IMR-90 (cell line): Measurements from ENCODE around the gene AMER2. TPM values are rescaled to one million over a fixed set of nuclear protein-coding genes. Genes with fewer than 3 reads are reported as not detected.

ENCODE experiments used
- ATAC-seq: fragments of 200-7000 bp; cut with Tn5 transposase; 2 replicates; pipeline ENCODE4 v1.9.1; 2020; ENCODE audit warnings: low read depth, mild to moderate bottlenecking, moderate library complexity
- BruUV-seq: library from RNA; stranded (reverse); fragments of 400-500 nt; replicated peaks from 2 replicates; lab custom pipeline; 2021; lab: Mats Ljungman, UMichigan
- CTCF ChIA-PET: fragments of 300-600 bp; formaldehyde crosslinking; extraction: SDS; loops from one replicate; lab custom pipeline; 2021; ENCODE audit warnings: antibody characterized with exemption; lab: Yijun Ruan, JAX
- POLR2A ChIA-PET: fragments of 300-600 bp; sonication (Branson Sonifier 250); formaldehyde crosslinking; loops from one replicate; lab custom pipeline; 2022; ENCODE audit warnings: antibody characterized with exemption; ENCODE audit not compliant: unreplicated experiment; lab: Charles Lee
- DNase-seq: peaks from one replicate; pipeline ENCODE4 v3.0.0; 2013
- H2AFZ ChIP-seq: replicated peaks from 2 replicates; pipeline ENCODE3; 2013; ENCODE audit warnings: low read length, mild to moderate bottlenecking; ENCODE audit not compliant: poor library complexity
- H2AK5ac ChIP-seq: 2 replicates; pipeline ENCODE4 v1.6.1; 2013; ENCODE audit warnings: low read depth, low read length, inconsistent platforms
- H2AK9ac ChIP-seq: replicated peaks from 2 replicates; pipeline ENCODE3; 2013; ENCODE audit warnings: mild to moderate bottlenecking, low read depth, low read length, moderate library complexity; ENCODE audit not compliant: poor library complexity
- H2BK120ac ChIP-seq: 2 replicates; pipeline ENCODE4 v1.6.1; 2013; ENCODE audit warnings: low read depth, low read length, inconsistent platforms
- H2BK15ac ChIP-seq: 3 replicates; pipeline ENCODE4 v1.6.1; 2013; ENCODE audit warnings: low read depth, low read length, inconsistent platforms
- H2BK20ac ChIP-seq: 2 replicates; pipeline ENCODE4 v1.6.1; 2013; ENCODE audit warnings: low read depth, mild to moderate bottlenecking, inconsistent platforms, low read length, moderate library complexity
- H2BK5ac ChIP-seq: 2 replicates; pipeline ENCODE4 v1.6.1; 2013; ENCODE audit warnings: mild to moderate bottlenecking, low read depth, low read length, inconsistent platforms; ENCODE audit not compliant: poor library complexity, severe bottlenecking
- H3K14ac ChIP-seq: replicated peaks from 2 replicates; pipeline ENCODE4 v1.6.1; 2013; ENCODE audit warnings: low read depth, low read length, inconsistent platforms
- H3K18ac ChIP-seq: 2 replicates; pipeline ENCODE4 v1.6.1; 2013; ENCODE audit warnings: low read depth, low read length, control low read depth
- H3K23ac ChIP-seq: 2 replicates; pipeline ENCODE4 v1.6.1; 2013; ENCODE audit warnings: low read depth, low read length, inconsistent platforms
- H3K27ac ChIP-seq: 2 replicates; pipeline ENCODE4 v1.5.1; 2013; ENCODE audit warnings: mild to moderate bottlenecking, control low read depth, low read length; ENCODE audit not compliant: insufficient read depth
- H3K27me3 ChIP-seq: 2 replicates; pipeline ENCODE4 v1.6.1; 2013; ENCODE audit warnings: low read length; ENCODE audit not compliant: control insufficient read depth, insufficient read depth
- H3K36me3 ChIP-seq: 2 replicates; pipeline ENCODE4 v1.6.1; 2013; ENCODE audit warnings: low read length, mixed read lengths; ENCODE audit not compliant: control insufficient read depth, insufficient read depth
- H3K4ac ChIP-seq: 2 replicates; pipeline ENCODE4 v1.6.1; 2013; ENCODE audit warnings: low read depth, low read length, inconsistent platforms
- H3K4me1 ChIP-seq: 2 replicates; pipeline ENCODE4 v1.6.1; 2013; ENCODE audit warnings: low read length, mixed read lengths; ENCODE audit not compliant: control insufficient read depth, insufficient read depth
- H3K4me2 ChIP-seq: 2 replicates; pipeline ENCODE4 v1.6.1; 2013; ENCODE audit warnings: low read depth, mild to moderate bottlenecking, control low read depth, low read length, moderate library complexity
- H3K4me3 ChIP-seq: 2 replicates; pipeline ENCODE4 v1.5.1; 2013; ENCODE audit warnings: low read depth, mild to moderate bottlenecking, control low read depth, low read length, moderate library complexity; ENCODE audit not compliant: insufficient read depth
- H3K56ac ChIP-seq: 2 replicates; pipeline ENCODE4 v1.6.1; 2013; ENCODE audit warnings: low read length, inconsistent platforms; ENCODE audit not compliant: insufficient read depth; ENCODE audit errors: extremely low read depth
- H3K79me1 ChIP-seq, 2 experiments: 2 replicates each; pipeline ENCODE4 v1.6.1; 2013; ENCODE audit warnings: low read length in 2 of 2, inconsistent platforms in 1 of 2, low read depth in 1 of 2
- H3K9ac ChIP-seq: 2 replicates; pipeline ENCODE4 v1.6.1; 2013; ENCODE audit warnings: low read depth, low read length, control low read depth
- H3K9me1 ChIP-seq: 2 replicates; pipeline ENCODE4 v1.6.1; 2013; ENCODE audit warnings: low read length, inconsistent platforms; ENCODE audit not compliant: insufficient read depth
- H3K9me3 ChIP-seq: 2 replicates; pipeline ENCODE4 v1.6.1; 2013; ENCODE audit warnings: low read length; ENCODE audit not compliant: control insufficient read depth, insufficient read depth
- H4K20me1 ChIP-seq: 2 replicates; pipeline ENCODE4 v1.6.1; 2013; ENCODE audit warnings: low read length, inconsistent platforms; ENCODE audit not compliant: insufficient read depth
- H4K5ac ChIP-seq: 2 replicates; pipeline ENCODE4 v1.6.1; 2013; ENCODE audit warnings: mild to moderate bottlenecking, low read depth, low read length, control low read depth
- H4K8ac ChIP-seq, 2 experiments: 2 replicates each; pipeline ENCODE4 v1.6.1; 2013; ENCODE audit warnings: low read depth in 2 of 2, low read length in 2 of 2, control low read depth in 1 of 2, inconsistent platforms in 1 of 2
- H4K91ac ChIP-seq: 2 replicates; pipeline ENCODE4 v1.6.1; 2013; ENCODE audit warnings: low read depth, low read length, inconsistent platforms; ENCODE audit not compliant: insufficient read depth
- BHLHE40 ChIP-seq: fragments of 150-350 bp; IDR thresholded peaks from 2 replicates; pipeline ENCODE4 v1.6.1; 2016; ENCODE audit warnings: mild to moderate bottlenecking, low read depth, low read length
- CHD1 ChIP-seq: IDR thresholded peaks from 2 replicates; pipeline ENCODE4 v1.6.1; 2012; ENCODE audit warnings: low read depth, low read length, improper control_type of control experiment
- FOS ChIP-seq: fragments of 150-350 bp; IDR thresholded peaks from 2 replicates; pipeline ENCODE4 v1.6.1; 2016; ENCODE audit warnings: low read depth, low read length
- MAFK ChIP-seq: IDR thresholded peaks from 2 replicates; pipeline ENCODE4 v1.6.1; 2012; ENCODE audit warnings: low read depth, low read length, improper control_type of control experiment
- MAZ ChIP-seq: IDR thresholded peaks from 2 replicates; pipeline ENCODE4 v1.6.1; 2012; ENCODE audit warnings: low read depth, mild to moderate bottlenecking, low read length, improper control_type of control experiment, moderate library complexity, borderline replicate concordance
- NFE2L2 ChIP-seq: fragments of 150-350 bp; IDR thresholded peaks from 2 replicates; pipeline ENCODE4 v1.6.1; 2016; ENCODE audit warnings: low read depth, mild to moderate bottlenecking, low read length
- RAD21 ChIP-seq: IDR thresholded peaks from 2 replicates; pipeline ENCODE4 v1.6.1; 2012; ENCODE audit warnings: low read length, improper control_type of control experiment
- RCOR1 ChIP-seq: IDR thresholded peaks from 2 replicates; pipeline ENCODE4 v1.6.1; 2012; ENCODE audit warnings: mild to moderate bottlenecking, low read length, improper control_type of control experiment; ENCODE audit not compliant: insufficient replicate concordance
- RFX5 ChIP-seq: IDR thresholded peaks from 2 replicates; pipeline ENCODE4 v1.8.0; 2012; ENCODE audit warnings: low read depth, mild to moderate bottlenecking, low read length, moderate library complexity
- WGBS, 2 experiments: methylation state at CpG; one replicate each; pipeline versions ENCODE4 v1.1.5 to v1.1.7; 2013; ENCODE audit warnings: missing lambda C conversion rate in 2 of 2; ENCODE audit not compliant: insufficient read length in 1 of 2; ENCODE audit errors: extremely low coverage in 2 of 2; 5-methylcytosine and 5-hydroxymethylcytosine counted together
- dilution Hi-C: fragments of 300-500 bp; cut with HindIII; formaldehyde crosslinking; loops from one replicate; pipeline ENCODE4 v1.14.3; 2018; ENCODE audit warnings: low sequenced_read_pairs; ENCODE audit not compliant: unreplicated experiment
- in situ Hi-C: fragments of 300-500 bp; cut with MboI; formaldehyde crosslinking; loops from 3 replicates; pipeline ENCODE4 v1.14.3; 2019; ENCODE audit warnings: low sequenced_read_pairs, inconsistent platforms, mixed read lengths
- intact Hi-C: fragments of 100-400 bp; cut with micrococcal nuclease; formaldehyde crosslinking; loops from 2 replicates; pipeline ENCODE4 v1.10.0; 2022
- polyA plus RNA-seq, 3 experiments: library from polyadenylated mRNA; depleted of rRNA; stranded (reverse); fragments of >200 nt; gene quantifications; 2 replicates each; pipeline ENCODE4 v1.2.3, GENCODE V29; 2012; ENCODE audit warnings: low replicate concordance in 1 of 3
- total RNA-seq: library from RNA; depleted of rRNA; stranded (reverse); fragments of >200 nt; gene quantifications from 2 replicates; pipeline ENCODE4 v1.2.3, GENCODE V29; 2012
- TF ChIP-seq, protein P1 (sequence below): fragments of 150-350 bp; IDR thresholded peaks from 2 replicates; pipeline ENCODE4 v1.6.1; 2016; ENCODE audit warnings: low read depth, mild to moderate bottlenecking, low read length, moderate library complexity, borderline replicate concordance
- TF ChIP-seq, protein P2 (sequence below): fragments of 150-350 bp; IDR thresholded peaks from 2 replicates; pipeline ENCODE4 v1.6.1; 2017; ENCODE audit warnings: mild to moderate bottlenecking, antibody characterized with exemption, low read length, low read depth

AMER2 gene
- total and polyA plus RNA-seq, 2 of the 4 experiments (the other 2 are of a cell fraction) = not detected

DNA sequence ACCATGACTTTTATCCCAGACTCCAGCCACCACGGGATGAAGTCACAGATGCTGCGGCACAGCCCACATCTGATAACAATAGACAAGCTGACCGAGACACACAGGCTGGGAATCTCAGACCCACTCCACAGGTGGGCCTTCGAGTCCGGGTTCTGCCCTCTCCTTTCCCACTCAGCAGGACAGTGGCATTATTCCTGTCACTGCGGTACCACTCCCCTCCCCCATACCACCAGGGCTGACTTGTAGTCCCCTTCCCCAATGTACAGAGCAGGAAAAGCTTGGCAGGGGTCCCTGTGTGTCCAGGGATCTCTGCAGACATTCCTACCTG is 179 bp upstream of the AMER2 start:
- H3K4ac ChIP-seq = no peak overlapping the region
- no peaks in the 10 kb centered on the region; the same call in 1 of the 2 replicates for H3K9me3 ChIP-seq
- H4K91ac ChIP-seq = no peak overlapping the region
- TF ChIP-seq RAD21 = no peak
- no peak for TF ChIP-seq CHD1
- TF ChIP-seq, protein P1, sequence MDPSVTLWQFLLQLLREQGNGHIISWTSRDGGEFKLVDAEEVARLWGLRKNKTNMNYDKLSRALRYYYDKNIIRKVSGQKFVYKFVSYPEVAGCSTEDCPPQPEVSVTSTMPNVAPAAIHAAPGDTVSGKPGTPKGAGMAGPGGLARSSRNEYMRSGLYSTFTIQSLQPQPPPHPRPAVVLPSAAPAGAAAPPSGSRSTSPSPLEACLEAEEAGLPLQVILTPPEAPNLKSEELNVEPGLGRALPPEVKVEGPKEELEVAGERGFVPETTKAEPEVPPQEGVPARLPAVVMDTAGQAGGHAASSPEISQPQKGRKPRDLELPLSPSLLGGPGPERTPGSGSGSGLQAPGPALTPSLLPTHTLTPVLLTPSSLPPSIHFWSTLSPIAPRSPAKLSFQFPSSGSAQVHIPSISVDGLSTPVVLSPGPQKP = no peak
- TF ChIP-seq RFX5 = no peak
- TF ChIP-seq BHLHE40 = no peak
- TF ChIP-seq NFE2L2 = no peak
- no peak for TF ChIP-seq RCOR1
- no peak for TF ChIP-seq MAZ
- TF ChIP-seq, protein P2, sequence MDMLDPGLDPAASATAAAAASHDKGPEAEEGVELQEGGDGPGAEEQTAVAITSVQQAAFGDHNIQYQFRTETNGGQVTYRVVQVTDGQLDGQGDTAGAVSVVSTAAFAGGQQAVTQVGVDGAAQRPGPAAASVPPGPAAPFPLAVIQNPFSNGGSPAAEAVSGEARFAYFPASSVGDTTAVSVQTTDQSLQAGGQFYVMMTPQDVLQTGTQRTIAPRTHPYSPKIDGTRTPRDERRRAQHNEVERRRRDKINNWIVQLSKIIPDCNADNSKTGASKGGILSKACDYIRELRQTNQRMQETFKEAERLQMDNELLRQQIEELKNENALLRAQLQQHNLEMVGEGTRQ = no peak
- TF ChIP-seq FOS = no peak
- no peak for TF ChIP-seq MAFK
- no peak overlapping the region for H3K9ac ChIP-seq
- no peak overlapping the region for H2AK5ac ChIP-seq
- H3K4me2 ChIP-seq = no peak overlapping the region
- H3K9me1 ChIP-seq = no peaks in the 10 kb centered on the region
- no peak overlapping the region for H4K5ac ChIP-seq
- no peak overlapping the region for H3K56ac ChIP-seq
- H3K79me1 ChIP-seq = no peaks in the 10 kb centered on the region
- no peak overlapping the region for H2AFZ ChIP-seq
- H3K18ac ChIP-seq = no peak overlapping the region
- H3K23ac ChIP-seq = no peak overlapping the region
- H2BK20ac ChIP-seq = no peak overlapping the region
- DNase-seq (no peak), ATAC-seq (no peak)
- ChIA-PET CTCF (no interaction called here), POLR2A (no interaction called here)
- H3K36me3 ChIP-seq = no peaks in the 10 kb centered on the region
- H3K14ac ChIP-seq = no peak overlapping the region
- H2BK5ac ChIP-seq = no peak overlapping the region
- 40% methylated on average over 1 of the region's 6 CpGs; no CpG with 5 or more reads in 1 of the 2 experiments for WGBS, 2 experiments
- dilution Hi-C loops = no loop called here
- peak overlapping the region; percentile 56 for H2AK9ac ChIP-seq
- intact Hi-C loops = no loop called here
- H3K4me3 ChIP-seq = no peak overlapping the region
- peaks cover 50% of the 10 kb centered on the region for H3K27me3 ChIP-seq
- H2BK120ac ChIP-seq = no peak overlapping the region
- BruUV-seq = no TSS peak
- no peak overlapping the region for H3K27ac ChIP-seq
- H2BK15ac ChIP-seq = no peak overlapping the region
- H3K4me1 ChIP-seq = no peaks in the 10 kb centered on the region; the same call in 1 of the 2 replicates
- H4K20me1 ChIP-seq = no peaks in the 10 kb centered on the region
- in situ Hi-C loops = no loop called here
- H4K8ac ChIP-seq = no peak overlapping the region
